Forelimb muscle (tissue), 1 donor: Measurements from ENCODE around the gene PKD1L1. TPM values are rescaled to one million over a fixed set of nuclear protein-coding genes. Genes with fewer than 3 reads are reported as not detected.
"Not testable (repeated sequence)": the region's sequence is repeated elsewhere in the genome, so short reads cannot be mapped to it uniquely, and the experiment has no call there.

Experiments
- DNase-seq: peaks from one replicate; pipeline ENCODE4 v3.0.0-alpha.2; 2013; ENCODE audit warnings: low read depth
- polyA plus RNA-seq: library from polyadenylated mRNA; unstranded; fragments of 120-200 nt; gene quantifications from one replicate; pipeline ENCODE4 v1.2.1, GENCODE V29; 2013; ENCODE audit not compliant: insufficient read length

Gene PKD1L1
- polyA plus RNA-seq, 1 donor, result 1.2 TPM

DNA sequence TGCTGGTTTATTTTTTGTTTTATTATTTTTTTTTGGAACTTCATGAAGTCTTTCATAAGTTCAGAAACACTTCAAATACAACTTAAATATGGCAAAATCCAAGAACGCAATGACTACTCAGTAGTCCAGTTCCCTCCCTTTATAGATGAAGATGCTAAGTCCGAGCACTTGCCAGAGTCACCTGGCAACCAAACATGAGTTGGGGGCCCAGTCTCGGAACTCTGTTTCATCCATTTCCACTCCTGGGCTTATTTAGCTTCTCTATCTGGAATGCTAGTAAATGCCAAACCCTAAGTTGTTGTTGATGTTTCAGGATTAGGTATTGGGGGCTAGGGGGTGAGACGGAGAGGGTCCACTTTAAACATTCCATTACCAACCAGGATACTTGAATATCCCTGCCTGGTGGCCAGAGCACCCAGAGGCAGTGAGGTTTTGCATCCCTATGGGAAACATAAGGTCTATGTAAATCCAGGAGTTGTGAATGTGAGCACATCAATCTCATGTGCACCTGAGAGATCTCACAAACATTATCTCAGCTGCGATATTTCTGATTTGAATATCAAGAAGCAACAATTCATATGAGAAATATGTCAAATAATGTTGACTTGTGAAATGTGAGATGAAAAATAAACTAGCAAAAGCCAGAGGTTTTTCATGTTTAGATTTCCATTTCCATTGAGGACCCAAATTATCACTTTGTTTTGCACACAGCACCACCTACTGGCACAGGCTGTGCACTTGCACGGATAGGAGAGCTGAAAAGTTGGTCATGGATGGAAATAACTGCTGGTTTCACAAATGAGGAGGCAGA lies 129.3 kb downstream of the PKD1L1 start:
- DNase-seq, result peak; percentile 73

DNA sequence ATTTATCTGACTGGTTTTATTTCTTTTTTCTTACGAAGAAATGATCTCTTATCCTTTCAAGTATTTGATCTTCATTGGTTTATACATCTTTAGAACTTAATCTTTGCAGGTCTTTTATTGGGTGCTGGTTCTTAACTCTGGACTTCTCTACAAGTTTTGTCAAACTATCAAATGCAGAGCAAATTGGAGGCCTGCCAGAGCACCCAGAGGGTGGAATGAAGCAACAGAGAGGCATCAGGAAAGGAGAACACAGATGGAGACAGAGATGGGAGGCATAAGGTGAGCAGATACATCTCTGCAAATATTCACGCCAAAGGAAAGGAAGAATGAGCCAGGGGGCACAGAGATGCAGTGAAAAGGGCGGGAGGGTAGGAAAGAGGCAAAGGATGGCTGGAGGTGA lies 130.3 kb downstream of the PKD1L1 start:
- no peak for DNase-seq

DNA sequence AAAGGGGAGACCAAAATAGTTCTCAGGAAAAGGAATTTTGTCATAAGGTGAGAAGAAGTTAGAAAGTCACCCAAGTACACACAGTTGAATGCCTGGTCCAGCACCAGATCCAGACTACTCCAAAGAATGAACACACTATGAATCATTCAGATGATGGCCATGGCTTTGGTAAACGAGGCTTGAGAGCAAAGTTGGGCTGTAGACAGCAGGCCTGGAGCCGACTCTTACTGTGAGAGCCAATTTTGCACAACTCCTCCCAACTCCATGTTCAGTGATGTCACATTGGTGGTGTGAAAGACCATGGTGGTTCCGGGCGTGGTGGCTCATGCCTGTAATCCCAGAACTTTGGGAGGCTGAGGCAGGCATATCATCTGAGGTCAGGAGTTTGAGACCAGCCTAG lies 131.6 kb downstream of the PKD1L1 start:
- DNase-seq, result no peak

DNA sequence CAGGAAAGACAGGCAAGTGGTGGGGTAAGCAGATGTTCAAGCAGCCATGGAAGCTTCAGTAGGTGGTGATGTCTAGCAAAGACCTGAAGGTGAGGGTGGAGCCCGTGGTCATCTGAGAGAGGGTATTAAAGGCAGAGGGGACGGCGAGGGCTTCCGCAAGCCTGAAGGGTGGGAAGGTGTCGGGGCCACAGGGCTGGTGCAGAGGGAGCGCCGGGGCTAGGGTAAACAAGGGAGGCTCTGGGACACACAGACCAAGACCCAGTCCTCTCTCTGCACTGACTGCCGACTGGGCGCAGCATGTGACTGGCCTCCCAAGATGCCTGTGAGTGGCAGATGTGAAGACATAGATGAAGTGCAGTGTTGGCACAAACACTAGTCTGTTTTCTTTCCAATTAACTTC lies 132.4 kb downstream of the PKD1L1 start:
- no peak for DNase-seq

DNA sequence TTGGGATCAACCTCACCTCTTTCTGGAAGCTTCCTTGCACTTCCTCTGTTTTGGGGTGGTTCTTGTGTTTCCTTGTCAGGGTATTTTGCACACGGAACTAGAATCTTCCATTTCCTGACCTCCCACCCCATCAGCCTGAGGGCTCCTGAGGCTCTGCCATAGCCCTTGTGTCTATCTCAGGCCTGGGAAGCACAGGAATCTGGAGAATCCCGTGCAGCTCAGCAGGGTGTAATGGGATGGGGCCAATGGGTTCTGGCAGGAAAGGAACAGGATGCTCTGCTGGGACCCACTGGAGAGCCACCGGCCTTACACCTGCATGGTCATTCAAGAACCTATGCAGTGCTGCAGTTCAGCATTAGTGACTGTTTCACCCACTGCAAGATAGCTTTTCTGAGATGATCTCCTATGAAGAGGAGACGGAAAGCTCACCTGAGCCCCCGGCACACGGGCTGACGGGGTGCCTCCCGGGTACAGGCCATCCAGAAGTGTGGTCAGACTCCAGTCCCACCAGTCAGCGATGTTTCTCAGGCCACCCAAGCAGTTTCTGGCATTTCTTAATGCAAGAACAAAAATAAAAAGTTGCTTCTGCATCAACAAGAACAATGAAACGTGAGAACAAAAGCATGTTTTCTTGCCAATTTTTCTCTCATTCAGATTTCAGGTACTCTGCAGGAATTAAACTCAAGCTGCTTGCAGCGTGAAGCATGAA lies 133.2 kb downstream of the PKD1L1 start:
- no peak for DNase-seq

DNA sequence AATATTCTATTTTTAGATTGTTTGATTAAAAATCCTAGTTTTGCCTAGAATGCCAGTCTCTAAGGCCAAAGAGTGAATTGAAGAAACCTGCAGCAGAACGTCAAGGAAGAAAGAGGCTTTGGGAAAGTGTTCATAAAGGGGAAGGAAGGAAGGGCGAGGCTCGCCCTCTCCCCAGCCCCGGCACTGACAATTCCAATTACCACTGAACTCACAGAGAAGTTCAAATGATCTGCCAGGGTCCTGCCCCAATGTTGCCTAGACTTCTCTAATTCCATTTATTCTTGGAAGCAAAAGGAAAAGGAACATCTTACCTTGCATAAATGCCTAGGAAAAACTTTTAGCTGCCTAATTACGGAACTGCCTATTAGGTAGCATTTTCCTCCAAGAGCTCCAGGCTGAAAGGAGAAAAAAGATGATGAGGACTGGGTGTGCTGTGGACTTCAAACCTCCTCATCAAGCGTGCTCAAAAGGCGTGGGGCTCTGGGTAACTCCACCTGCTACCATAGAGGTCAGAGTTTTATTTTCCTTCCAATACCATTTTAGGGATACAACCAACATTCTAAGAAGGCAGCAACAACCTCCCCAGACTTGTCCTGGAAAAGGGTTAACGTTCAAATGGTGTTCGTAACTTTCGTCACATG lies 134.5 kb downstream of the PKD1L1 start:
- no peak for DNase-seq

DNA sequence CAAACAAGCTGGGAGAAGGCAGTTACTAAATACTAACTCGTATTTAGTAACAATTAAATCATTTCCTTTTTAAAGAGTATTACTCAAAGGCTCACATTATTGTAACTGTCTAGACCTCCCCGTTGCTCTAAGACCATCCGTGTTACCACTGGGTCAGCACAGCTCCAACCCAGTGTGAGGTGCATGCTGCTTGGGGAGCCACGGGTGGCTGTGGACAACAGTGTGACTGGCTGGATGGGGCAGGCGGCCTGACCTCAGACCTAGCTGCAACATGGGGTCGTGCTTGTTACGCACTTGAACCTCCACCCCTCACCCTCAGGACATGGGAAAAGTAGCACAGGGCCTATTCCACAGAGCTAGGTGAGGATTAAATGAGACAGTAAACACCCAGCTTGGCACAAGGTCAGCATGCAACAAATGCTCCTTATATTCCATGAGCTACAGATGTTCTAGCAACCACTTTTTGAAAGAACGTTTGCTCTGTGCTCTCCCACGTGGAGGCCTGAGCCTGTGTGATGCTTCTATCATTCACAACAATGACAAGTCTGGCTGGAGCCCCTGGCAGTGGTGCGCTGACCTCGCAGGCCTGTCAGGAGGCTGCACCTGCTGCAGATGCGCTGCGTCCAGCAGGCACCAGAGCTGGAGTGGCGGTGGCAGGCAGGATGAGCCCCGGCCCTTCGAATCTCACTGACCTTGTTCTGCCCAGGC lies 135.7 kb downstream of the PKD1L1 start:
- DNase-seq, result no peak

DNA sequence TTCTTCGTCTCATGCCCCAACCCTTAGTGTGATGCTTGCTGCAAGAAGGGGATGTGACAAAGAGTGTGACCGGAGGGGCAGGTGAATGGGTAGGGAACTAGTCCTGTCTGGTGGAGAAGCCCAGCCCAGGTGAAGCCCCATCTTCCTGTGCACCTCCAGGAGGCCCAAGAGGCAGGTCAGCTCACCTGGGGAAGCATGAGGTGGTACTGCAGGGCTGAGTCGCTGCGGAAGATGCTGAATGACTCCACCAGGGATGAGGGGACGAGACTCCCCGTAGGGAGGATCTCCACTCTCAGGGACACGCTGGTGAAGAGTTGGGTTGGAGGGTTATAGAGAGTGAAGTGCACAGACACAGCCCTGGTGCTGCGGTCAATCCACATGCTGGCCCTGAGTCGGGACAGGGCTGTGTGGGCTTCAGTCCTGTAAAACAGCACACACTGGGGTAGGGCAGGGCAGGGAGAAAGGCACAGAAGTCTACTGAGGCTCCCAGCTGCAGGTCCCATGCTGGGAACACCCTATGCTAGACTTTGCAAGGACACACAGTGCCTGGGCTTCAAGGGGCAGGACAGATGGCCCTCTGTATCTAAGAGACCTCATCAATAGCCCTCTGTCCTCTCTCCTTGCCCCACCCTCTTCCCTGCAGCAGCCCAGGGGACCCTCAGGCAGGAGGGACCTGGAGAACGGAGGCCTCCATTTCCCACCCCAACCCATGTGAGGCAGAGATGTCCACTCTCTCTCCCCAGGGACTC lies 136.5 kb downstream of the PKD1L1 start:
- no peak for DNase-seq

DNA sequence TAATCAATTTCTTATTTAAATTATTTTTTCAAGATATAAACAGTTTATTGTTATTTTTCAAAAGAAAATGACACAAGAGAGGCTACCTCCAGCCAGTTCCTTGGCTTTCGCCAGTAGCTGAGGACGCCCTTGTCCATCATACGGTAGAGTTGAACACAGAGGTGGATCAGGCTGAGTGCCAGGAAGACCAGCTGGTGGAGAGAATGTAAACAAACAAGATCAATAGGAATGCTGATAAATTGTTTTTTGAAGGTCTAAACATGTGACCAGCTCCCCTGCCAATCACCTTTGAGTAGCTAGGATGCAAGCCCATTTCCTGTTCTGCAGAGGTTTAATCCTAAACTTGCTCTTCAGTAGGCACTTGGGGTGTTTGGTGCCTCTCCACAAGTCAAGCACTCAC lies 138.9 kb downstream of the PKD1L1 start:
- no peak for DNase-seq

DNA sequence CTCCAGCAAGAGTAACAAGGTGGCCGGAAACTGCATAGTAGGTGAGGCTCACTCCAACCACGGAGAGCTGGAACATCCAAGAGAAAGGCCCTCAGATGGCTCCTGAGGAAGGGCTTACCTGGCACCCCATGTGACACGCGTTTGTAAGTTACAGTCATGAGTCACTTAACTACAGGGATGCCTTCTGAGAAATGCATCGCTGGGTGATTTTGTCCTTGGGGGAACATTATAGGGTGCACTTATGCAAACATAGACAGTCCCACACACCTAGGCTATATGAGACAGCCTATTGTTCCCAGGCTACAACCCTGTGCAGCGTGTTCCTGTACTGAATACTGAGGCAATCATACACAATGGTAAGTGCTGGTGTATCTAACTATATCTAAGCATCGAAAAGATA lies 139.9 kb downstream of the PKD1L1 start:
- no peak for DNase-seq

DNA sequence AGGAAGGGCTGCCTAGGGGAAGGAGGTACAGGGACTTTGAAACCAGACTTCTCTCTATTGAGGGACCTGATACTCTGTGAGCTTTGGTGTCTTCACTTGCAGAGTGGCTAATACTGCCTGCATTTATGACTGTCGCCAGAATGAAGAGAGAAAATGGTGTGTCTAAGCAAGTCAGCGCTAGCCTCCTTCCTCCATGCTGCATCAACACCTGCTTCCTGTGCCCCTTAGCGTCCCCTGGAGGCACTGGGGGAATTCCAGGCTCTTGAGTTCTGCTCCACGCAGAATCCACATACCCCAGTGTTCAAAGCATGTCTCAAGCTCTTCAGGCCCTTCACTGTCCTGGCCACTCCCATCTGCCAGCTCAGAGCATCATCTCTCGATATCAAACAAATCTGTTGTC lies 140.5 kb downstream of the PKD1L1 start:
- no peak for DNase-seq

DNA sequence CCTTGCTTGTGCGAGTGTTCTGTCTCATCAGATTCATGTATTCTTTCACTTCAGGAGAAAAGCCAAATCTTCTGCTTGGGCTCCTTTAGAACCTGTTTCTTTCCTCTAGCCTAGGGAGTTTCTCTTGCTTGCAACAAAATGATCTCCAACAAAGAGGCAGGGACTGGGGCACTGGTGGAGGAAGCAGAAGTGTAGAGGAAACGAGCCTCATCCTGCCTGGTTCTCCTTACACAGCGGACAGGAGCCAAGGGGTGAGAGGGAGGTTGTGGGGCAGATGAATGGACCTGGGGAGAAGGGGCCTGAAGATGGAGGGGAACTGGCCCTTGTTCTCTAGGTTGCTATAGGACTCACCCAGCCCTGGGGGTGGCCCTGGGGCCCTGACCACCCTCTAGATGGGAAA lies 141.1 kb downstream of the PKD1L1 start:
- DNase-seq, result no peak

DNA sequence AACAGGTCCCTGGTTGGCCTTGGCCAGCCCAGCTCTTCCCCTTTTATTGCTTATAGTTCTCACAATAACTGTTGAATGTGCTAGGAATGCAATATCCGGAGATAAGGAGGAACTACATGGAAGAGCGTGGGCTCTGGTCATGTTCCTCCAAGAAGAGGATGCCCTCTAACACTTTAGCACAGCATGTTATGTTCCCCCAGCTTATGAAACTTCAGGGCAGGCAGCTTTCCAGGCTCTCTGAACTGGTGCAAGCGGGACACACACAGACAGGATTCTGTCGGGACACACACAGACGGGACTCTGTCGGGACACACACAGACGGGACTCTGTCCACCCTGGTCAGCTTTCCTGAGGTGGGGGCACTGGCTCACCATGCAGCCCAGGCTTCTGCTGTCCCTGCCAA lies 141.6 kb downstream of the PKD1L1 start:
- no peak for DNase-seq

DNA sequence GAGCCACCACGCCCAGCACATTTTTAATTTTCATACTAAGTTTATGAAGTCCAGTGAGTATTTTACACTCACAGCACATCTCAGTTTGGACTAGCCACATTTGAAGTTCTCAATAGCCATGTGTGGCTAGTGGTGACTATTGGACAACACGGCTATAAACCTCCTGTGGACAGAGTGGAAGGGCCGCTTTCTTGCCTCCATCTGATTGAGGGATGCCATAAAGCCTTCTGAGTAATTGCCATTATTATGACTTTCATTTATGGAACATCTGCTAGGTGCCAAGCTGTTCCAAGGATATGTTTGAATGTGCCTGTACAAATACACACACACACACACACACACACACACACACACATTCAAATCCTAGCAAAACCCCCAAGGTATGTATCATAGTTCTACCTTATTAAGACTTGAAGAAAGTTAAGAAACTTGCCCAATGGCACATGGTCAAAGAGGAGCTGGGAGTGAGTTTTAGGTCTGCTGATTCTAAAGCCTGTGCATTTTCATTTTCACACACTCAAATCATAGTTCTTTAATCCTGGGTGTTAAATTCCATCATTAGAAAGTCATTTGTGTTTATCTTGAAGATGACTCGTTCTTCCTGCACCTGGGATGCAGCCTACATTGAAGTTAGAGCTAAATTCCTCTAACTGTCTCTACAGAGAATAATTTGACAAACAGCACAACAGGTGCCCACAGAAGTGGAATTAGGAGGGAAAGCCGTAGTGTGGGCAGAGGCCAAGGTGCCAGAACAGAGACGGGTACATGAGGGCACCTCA lies 143.3 kb downstream of the PKD1L1 start:
- DNase-seq, result no peak

DNA sequence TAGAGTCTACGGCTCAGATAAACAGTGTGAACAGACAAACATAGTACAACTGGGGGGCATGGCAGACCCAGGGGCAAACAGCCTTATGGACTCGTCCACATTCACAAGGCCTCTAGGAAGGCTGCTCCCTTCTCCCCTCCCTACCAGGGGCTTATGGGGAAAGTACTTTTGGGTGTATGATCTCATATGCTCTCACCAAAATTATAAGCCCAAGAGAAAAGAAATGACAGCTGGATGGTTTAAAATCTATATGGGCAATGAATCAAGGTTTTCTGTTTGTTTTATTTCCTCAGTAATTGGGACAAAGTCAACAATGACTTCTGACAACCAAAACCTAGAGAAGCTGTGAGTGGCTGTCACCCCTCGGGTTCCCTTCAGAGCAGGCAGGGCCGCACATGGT lies 144.4 kb downstream of the PKD1L1 start:
- no peak for DNase-seq

DNA sequence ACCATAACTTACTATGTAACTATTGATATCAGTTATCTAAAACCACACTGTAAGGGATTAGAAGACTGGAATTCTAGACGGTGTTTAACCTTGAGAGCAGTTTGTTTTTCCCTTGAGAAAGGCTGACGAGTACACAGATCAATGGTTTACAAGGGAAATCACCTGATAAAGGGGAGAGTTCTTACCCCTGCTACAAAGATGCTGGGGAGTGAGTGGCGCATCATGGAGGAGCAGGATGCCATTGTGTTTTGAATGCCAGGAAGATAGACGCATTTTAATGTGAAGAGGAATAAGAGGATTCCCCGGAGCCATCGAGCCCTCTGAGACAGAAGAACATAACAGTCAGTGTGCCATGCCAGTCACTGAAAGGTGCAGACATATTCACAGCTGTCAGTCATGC lies 145.2 kb downstream of the PKD1L1 start:
- DNase-seq, result no peak

DNA sequence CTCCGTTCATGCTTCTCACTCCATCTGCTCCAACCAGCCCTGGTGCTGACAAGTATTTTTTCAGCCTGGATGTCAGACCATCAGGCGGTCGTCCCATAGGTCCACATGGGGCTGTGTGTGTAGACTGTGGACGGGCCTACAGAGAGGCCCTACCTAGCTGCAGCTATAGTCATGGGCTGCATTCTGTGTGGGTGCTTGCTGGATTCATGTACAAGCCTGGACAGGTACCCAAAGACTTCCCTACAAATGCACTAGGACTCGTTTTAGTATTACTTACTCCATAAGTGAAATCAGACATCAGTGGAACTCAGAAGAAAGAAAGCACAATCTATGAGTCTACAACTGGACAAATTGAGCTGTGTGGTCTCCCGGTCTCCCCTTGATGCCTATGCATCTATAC lies 146.8 kb downstream of the PKD1L1 start:
- no peak for DNase-seq

DNA sequence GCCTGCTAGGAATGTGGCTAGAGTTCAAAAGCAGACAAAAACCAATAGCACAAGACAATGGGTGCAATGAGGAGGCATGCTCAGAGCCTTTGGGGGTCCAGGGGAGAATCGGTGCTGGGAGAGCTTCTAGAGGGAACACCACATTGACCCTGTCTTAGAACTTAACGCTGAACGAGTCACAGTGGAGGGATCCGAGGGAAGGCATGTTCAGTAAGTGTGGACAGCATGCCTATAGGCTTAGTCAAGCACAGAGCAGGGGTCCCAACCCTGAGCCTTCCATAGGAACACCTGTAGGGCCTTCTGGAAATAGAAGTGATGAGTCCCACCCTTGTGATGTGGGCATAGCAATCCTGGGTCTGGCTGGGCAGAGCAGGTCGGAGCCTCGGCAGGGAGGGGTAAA lies 148.7 kb downstream of the PKD1L1 start:
- no peak for DNase-seq

DNA sequence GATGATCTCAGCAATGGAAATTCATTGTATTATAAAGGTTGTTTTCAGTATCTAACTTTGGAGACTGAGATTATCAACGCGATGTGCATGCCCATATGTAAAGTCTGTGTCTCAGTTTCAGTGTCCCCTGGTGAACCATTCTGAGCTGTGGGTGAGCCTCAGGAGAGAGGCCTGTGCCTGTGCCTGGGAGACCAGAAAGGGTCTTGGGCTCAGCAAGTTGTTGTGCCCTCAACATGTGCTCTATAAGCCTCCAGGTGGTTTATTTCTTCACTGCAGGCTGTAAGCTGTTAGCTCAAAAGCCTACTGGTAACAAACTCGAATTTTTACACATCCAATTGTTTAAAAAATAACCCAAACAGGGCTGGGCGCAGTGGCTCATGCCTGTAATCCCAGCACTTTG lies 151.9 kb downstream of the PKD1L1 start:
- DNase-seq, result no peak

DNA sequence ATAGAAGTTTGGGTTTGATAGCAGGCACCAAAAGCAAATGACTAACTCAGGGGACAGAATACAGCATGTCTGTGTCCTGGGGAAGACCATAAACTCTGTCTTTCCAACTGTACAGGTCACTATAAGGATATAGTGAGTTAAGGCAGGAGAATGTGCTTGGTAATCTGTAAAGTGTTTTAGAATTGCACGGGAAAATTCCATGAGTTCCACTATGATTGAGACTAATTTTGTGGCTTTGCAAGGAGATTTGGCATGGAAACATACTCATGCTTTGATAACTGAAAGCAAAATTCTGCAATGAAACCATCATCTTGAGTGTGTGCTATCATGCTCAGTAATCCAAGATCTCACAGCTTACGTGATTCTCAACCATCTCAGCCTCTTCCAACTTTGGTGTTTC lies 152.6 kb downstream of the PKD1L1 start:
- no peak for DNase-seq

DNA sequence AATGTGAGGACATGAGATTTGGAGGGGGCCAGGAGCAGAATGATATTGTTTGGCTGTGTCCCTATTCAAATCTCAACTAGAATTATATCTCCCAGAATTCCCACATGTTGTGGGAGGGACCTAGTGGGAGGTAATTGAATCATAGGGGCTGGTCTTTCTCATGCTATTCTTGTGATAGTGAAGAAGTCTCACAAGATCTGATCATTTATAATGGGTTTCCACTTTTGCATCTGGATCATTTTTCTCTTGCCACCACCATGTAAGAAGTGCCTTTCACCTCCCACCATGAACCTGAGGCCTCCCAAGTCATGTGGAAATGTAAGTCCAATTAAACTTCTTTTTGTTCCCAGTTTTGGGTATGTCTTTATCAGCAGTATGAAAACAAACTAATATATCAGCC lies 153.1 kb downstream of the PKD1L1 start:
- not testable (repeated sequence) for DNase-seq
